HG03064 (cell line): ENCODE measurements around the gene NDUFAF8.

Experiments used
- ATAC-seq: cut with Tn5 transposase; IDR thresholded peaks from one replicate; pipeline ENCODE4 v1.9.1; 2021; ENCODE audit warnings: low read depth; ENCODE audit not compliant: unreplicated experiment

The NDUFAF8 gene, protein sequence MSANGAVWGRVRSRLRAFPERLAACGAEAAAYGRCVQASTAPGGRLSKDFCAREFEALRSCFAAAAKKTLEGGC

DNA sequence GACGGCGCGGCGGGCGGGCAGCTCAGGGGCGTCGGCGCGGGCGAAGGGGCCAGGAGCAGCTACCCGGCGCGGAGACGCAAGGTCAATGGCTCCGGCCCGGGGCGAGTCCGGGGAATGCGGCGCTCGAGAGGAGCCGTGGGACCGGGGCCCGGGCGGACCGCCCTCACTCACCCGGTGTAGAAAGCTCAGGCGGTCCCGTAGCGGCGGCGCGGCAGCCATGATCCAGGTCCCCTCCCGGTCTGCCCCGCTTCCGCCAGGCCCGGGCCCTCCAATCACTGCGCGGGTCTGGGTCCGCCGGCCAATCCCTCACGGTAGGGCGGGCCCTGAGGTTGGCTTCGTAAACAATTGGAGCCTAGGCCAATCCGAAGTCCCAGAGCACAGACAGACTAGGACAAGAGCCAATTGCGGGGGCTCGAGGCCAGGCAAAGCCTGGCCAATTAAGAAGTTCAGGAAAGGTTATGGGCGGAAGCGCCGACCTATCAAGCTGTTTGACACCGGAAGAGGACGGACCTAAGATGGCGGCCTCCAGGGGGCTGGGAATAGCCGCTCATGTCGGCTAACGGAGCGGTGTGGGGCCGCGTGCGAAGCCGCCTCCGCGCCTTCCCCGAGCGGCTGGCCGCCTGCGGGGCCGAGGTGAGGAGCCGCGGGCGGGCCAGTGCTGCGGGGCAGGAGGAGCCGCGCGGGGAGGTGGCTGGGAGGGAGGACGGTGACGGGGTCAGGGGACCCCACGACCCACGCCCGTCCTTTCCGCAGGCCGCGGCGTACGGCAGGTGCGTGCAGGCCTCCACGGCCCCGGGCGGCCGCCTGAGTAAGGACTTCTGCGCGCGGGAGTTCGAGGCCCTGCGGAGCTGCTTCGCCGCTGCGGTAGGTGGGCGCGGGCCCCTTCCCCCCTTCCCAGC is at the start of gene NDUFAF8, which contains the start of gene TEPSIN:
Gene NDUFAF8 (plus strand): TSS at position 504 of the 899 bp plus-strand sequence. CDS start 46 bp downstream, at position 550.
Gene TEPSIN (minus strand): TSS at position 241 of the 899 bp plus-strand sequence. CDS start 22 bp downstream, at position 219.
- ATAC-seq, result peak; percentile 83

GRCh38 chr17:81189670-81190530 is 49.2 kb upstream of the NDUFAF8 start:
- ATAC-seq, result no peak

DNA sequence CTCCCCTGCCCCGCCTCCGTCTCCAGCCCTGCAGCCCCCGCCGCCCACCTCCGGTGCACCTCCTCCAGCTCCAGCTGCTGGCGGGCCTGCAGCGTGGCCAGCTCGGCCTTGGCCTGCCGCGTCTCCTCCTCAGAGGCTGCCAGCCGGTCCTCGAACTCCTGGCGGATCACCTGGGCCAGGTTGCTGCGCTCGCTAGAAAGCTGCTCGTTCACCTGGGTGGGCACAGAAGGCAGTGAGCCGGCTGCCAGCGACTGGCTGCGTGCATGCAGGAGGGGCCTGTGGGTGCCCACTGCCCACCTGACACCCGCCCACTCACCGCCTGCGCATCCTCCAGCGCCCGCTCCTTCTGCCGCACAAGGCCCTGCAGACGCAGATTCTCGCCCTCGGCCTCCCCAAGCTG is 48.5 kb upstream of the NDUFAF8 start:
- no peak for ATAC-seq

DNA sequence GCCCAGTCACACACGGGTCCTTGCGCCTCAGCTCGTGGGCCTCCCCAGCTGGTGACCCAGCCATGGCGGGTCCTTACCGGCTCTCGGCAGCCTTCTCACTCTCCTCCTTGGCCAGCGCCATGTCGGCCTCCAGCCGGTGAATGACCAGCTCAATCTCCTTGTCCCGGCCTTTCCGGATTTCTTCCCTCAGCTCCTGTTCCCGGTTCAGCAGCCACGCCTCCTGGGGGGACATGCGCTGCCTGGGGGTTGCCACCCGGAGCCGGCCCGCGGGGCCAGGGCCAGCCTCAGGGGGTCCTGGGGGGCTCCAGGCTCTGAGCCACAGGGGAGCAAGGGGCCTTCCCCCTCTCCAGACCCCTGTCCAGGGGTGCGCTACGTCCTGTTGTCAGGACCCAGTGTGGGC is 48.0 kb upstream of the NDUFAF8 start:
- no peak for ATAC-seq

DNA sequence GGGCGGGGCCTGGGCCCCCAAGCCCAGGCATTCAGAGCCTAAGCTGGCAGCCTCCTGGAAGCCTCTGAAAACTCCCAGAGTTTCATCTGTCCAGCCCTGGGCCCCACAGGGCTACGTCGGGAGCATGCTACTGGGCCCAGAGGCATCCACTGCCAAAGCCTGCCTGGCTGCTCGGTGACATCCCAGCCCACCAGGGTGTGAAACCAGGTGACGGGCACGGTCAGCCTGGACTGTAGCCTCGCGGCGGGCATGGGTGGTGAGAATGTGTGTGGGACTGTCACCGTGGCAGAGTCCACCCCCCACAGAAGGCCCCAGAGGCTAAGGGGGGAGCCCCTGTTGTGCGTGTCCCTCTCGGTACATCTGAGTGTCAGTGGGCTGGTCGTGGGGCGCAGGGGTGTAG is 47.5 kb upstream of the NDUFAF8 start:
- no peak for ATAC-seq

DNA sequence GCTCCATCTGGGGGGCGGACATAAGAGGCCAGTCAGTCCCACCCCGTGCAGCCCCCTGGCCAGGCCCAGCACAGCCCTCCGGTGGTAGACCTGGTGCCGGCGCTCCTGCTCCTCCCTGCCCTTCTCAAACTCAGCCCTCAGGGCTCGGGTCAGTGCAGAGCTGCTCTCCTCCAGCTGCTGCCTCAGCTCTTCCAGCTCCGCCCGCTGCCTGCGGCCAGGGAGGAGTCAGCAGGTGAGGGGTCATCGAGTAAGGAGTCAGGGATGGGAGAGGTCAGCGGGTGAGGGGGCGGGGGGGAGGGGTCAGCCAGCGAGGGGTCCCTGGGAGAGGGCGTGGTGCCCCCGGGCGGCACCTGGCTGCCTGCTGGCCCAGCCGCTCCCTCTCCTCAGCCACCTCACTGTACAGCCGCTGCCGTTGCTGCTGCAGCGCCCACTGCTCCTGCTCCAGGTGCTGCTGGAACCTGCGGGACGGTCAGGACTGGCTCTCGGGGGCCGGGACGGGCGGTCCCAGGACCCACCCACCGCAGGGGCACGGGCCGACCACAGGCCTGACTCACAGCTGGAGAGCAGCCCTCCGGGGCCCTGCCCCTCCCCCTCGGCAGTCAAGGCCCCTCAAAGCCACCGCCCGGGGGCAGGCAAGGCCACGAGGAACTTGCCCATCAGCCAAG is 46.6 kb upstream of the NDUFAF8 start:
- no peak for ATAC-seq

- ATAC-seq, result no peak
Observed at GRCh38 chr17:81193051-81193410, 46.1 kb upstream of the NDUFAF8 start.

DNA sequence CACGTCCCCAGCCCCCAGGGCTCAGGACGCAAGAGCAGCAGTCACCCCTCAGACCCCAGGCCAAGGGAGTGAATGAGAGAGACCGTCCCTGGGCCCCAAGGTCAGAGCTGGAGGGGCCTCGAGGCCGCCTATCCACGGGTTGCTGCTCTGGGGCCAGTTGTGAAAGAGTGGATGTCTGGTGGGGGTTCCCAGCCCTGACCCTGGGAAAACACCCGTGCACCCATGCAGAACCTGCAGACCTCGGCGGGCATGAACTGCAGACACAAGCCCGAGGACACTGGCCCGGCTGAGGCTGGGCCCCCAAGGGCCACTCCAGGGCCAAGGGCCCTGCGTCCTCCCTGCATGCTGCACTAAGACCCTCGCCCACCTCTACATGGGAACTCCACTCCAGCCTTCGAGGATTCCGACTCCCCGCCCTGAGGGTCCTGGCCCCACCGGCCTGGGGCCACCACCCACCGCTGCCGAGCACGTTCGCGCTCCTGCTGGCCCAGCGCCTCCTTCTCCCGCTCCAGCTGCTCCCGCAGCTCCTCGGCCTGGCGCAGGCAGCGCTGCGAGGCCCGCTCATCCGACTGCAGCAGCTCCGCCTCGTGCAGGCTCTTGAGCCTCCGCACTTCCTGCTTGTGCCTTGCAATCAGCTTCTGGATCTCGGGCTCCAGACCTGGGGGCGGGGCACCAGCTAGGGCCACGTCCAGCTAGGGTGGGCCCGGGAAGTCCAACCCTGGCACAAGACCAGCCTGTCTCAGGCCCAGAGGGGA is 45.5 kb upstream of the NDUFAF8 start:
- no peak for ATAC-seq

GRCh38 chr17:81194225-81194760 is 44.8 kb upstream of the NDUFAF8 start:
- ATAC-seq, result no peak

DNA sequence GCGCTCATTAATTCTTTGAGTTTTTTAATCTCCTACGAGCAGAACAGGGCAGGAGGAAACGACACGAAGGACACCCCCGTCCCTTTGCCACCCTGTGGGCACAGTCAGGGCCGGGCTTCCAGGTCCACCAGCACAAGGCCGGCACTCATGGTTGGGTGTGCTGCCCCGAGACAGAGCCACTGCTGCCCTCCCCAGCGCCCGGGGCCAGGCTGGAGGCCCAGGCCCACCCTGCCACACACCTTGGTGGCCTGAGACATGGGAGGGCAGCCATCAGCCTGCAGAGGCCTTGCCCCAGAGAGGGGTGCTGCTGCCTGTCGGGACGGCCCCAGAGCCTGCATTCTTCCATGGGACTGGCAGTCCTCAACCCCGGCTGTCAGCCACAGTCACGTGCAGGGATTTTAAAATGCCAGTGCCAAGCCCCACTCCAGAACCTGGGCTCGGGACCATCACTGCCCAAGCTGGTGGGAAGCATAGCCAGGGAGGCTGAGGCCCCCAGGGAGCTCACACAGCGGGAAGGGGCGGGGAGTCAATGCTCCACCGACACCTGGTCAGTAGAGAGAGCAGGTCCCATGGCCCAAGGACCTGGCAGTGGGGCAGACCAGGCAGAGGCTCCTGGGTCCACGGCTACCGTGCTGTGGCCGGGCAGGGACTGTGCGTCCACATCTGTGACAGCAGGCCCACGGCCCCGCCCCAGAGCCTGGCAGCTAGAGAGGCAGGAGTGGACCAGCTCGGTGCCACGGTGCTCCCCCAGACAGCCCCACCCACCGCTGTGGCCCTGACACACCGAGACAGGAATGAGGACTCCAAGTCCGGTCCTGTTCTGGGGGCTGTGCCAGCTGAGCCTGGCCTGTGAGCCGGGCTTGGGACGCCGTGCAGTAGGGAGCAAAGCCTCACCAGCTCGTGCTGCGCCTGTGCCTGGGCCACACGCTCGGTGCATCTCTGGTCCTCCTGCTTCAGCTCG is 43.9 kb upstream of the NDUFAF8 start:
- no peak for ATAC-seq

DNA sequence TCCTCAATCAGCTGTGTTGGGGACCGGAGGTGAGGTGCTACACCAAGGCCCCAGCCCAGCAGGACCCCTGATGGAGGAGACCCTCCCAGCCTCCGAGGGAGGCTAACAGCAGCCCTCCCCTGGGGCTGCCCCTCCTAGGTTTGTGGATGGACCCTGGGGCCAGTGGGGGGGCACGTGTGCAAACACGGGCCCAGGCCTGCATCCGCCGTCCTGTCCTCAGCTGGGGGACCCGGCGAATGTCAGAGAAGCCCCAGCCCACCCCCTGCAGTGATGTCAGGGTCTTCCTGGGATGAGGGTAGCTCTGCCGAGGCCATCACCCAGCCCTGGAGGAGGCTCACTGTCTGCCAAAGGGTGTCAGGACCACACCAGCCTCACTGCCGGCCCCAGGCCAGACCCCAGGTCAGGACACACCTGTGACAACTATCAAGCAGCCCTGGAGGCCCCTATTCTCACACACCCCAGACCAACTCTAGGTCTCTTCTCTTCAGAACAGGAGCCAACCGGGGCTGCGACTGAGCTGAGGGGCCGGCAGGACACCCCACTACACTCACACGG is 43.1 kb upstream of the NDUFAF8 start:
- no peak for ATAC-seq

GRCh38 chr17:81196505-81197408 is 42.4 kb upstream of the NDUFAF8 start:
- ATAC-seq, result no peak

- ATAC-seq, result no peak
Observed at GRCh38 chr17:81197409-81197795, 41.7 kb upstream of the NDUFAF8 start.

DNA sequence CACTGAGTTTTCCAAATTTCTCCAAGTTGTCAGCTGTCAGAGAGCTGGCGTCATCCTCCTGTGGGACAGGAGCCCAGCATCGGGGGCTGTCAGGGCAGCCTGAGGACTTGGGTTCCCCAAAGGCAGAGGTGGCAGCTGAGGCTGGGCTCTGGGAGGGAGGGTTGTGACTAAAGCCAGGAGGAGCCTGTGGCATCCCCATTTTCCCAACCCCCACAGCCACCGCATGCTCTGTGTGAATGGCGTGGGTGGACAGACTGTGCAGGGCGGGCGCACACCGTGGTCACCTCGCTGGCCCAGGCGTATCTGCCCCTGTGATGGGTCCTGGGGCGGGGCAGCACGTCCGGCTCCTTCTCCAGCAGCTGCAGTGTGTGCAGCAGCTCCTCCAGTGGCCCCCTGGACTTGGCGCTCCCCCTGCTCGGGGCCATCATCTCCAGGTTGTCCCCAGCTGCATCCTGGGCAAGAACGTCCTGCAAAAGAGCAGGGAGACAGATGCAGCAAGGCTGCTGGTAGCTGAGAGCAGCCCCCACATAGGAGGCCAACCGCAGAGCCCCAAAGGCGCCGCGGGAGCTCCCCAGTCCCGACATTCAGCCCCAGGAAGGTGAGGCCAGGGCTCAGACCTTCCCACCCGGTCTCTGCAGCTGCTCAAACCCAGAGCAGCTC is 41.2 kb upstream of the NDUFAF8 start:
- no peak for ATAC-seq

DNA sequence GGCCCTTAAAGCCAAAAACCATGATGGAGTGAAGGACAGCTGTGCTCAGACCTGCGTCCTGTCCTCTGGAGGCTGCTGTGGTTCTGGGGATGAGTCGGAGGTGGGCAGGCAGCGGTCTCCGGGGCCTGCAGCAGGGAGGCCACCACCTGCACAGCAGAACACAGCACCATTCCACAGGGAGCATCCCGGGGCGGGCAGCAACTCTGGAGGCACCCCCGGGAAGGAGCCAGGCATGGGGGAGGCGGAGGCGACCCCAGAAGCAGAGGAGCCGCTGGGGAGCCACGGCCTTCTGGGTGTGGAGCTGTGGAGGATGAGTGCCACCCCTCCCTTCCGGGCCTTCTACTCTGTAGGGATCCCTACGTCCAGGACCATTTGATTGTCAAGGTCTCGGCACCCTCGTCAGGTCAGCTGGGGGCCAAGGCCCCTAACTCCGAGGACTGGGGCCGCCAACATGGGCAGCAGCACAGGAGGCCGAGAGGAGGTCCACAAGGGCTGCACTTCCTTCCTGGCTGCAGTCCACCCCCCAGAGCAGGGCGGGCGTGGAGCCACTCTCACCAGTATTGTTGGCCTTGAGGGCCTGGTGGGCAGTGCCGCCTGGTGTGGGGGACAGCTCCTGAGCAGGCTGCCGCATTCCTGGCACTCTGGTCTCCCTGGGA is 40.2 kb upstream of the NDUFAF8 start:
- ATAC-seq, result no peak

GRCh38 chr17:81199482-81199830 is 39.7 kb upstream of the NDUFAF8 start:
- ATAC-seq, result no peak
